Skeletal muscle satellite cell (primary cell): Measurements from ENCODE around the gene MPV17L. TPM values are rescaled to one million over a fixed set of nuclear protein-coding genes. Genes with fewer than 3 reads are reported as not detected.
"Not testable (repeated sequence)": the region's sequence is repeated elsewhere in the genome, so short reads cannot be mapped to it uniquely, and the experiment has no call there.

Experiments
- H3K27me3 ChIP-seq: 2 replicates; pipeline ENCODE4 v1.7.0; 2013; ENCODE audit warnings: low read length; ENCODE audit not compliant: control insufficient read depth, insufficient read depth
- H3K36me3 ChIP-seq: 2 replicates; pipeline ENCODE4 v1.7.0; 2013; ENCODE audit warnings: mild to moderate bottlenecking, control low read depth, low read length; ENCODE audit not compliant: insufficient read depth
- H3K4me1 ChIP-seq: 2 replicates; pipeline ENCODE4 v1.7.0; 2013; ENCODE audit warnings: low read length; ENCODE audit not compliant: control insufficient read depth, insufficient read depth
- H3K4me2 ChIP-seq: 2 replicates; pipeline ENCODE4 v1.7.0; 2013; ENCODE audit warnings: mild to moderate bottlenecking, low read length
- H3K4me3 ChIP-seq: 2 replicates; pipeline ENCODE4 v1.7.0; 2013; ENCODE audit warnings: low read length
- H3K9ac ChIP-seq: 2 replicates; pipeline ENCODE4 v1.7.0; 2013; ENCODE audit warnings: mild to moderate bottlenecking, low read depth, low read length, moderate library complexity
- H3K9me3 ChIP-seq: replicated peaks from 2 replicates; pipeline ENCODE4 v1.7.0; 2013; ENCODE audit warnings: mild to moderate bottlenecking, control low read depth, low read length
- total RNA-seq: library from RNA; depleted of rRNA; stranded (reverse); fragments of >200 nt; gene quantifications from 2 replicates; pipeline ENCODE4 v1.2.3, GENCODE V29; 2012; rRNA removed

MPV17L gene
- 0.66 and 0.76 TPM in 2 replicates for total RNA-seq

- H3K9me3 ChIP-seq, H3K36me3 ChIP-seq, H3K27me3 ChIP-seq, H3K4me1 ChIP-seq: not testable (repeated sequence)
- peak within 1 kb of the TSS; percentile 68 for H3K4me3 ChIP-seq
- H3K9ac ChIP-seq: peak within 1 kb of the TSS; percentile 3
- H3K4me2 ChIP-seq: peak within 1 kb of the TSS; percentile 90
Measured at GRCh38 chr16:15395631-15396508, at the start of gene MPV17L. TSS of gene MPV17L (plus strand) at chr16:15395754. CDS start at chr16:15395898, 144 bp downstream.

GRCh38 chr16:15348721-15349120 lies 46.8 kb upstream of the MPV17L start:
- H3K4me2 ChIP-seq, H3K36me3 ChIP-seq, H3K9ac ChIP-seq, H3K4me3 ChIP-seq, H3K27me3 ChIP-seq, H3K4me1 ChIP-seq, H3K9me3 ChIP-seq: not testable (repeated sequence)

DNA sequence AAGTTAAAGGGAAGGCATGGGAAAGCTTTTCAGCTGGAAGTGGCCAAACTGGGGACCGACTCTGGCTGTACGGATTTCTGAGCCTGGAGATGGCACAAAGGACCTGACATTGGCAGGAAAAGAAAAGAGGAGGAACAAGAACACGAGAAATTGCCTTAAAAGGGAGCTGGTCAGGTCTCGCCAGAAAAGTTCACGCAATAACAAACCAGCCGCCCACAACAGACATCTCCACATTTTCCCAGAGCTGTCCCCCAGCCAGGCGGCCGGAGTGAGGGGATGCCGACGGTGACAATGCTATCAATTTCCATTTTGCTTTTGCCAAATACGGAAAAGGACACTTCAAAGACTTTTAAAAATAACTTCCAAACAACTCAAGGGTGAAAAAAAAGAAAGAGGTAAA lies 44.3 kb upstream of the MPV17L start:
- not testable (repeated sequence) for H3K4me1 ChIP-seq, H3K4me2 ChIP-seq, H3K9me3 ChIP-seq, H3K4me3 ChIP-seq, H3K36me3 ChIP-seq, H3K27me3 ChIP-seq, H3K9ac ChIP-seq

DNA sequence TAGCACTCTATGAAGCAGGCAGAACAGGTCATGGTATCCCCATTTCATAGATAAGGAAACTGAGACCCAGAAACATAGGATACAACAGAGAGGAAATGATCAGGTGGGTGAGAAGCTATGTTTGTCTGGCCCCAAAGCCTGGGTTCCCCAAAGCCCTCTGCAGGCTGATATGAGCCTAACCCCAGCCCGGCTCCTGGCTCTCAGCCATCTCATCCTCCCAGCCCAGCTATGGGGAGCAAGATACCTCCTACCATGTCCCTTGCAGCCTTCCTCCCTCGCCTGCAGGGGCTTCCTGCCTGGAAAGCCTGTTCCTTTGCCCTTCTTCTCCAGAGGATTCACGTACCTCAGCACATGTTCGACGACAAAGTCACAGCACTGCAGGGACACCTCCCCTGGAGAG lies 43.8 kb upstream of the MPV17L start:
- not testable (repeated sequence) for H3K4me3 ChIP-seq, H3K4me1 ChIP-seq, H3K36me3 ChIP-seq, H3K27me3 ChIP-seq, H3K4me2 ChIP-seq, H3K9ac ChIP-seq, H3K9me3 ChIP-seq

DNA sequence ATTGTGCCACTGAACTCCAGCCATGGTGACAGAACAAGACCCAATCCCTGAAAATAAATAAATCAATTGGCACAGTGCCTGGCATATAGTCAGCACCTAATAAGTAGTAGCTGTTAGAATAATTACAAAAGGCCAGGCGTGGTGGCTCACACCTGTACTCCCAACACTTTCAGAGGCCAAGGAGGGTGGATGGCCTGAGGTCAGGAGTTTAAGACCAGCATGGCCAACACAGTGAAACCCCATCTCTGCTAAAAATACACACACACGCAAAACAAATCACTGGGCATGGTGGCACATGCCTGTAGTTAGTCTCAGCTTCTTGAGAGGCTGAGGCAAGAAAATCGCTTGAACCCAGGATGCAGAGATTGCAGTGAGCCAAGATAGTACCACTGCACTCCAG lies 42.7 kb upstream of the MPV17L start:
- not testable (repeated sequence) for H3K9ac ChIP-seq, H3K4me2 ChIP-seq, H3K27me3 ChIP-seq, H3K9me3 ChIP-seq, H3K36me3 ChIP-seq, H3K4me3 ChIP-seq, H3K4me1 ChIP-seq

GRCh38 chr16:15354846-15355245 lies 40.7 kb upstream of the MPV17L start:
- H3K4me2 ChIP-seq, H3K4me1 ChIP-seq, H3K9me3 ChIP-seq, H3K4me3 ChIP-seq, H3K36me3 ChIP-seq, H3K27me3 ChIP-seq, H3K9ac ChIP-seq: not testable (repeated sequence)

- H3K9me3 ChIP-seq, H3K4me3 ChIP-seq, H3K36me3 ChIP-seq, H3K9ac ChIP-seq, H3K27me3 ChIP-seq, H3K4me1 ChIP-seq, H3K4me2 ChIP-seq: not testable (repeated sequence)
Measured at GRCh38 chr16:15357495-15357894, 38.1 kb upstream of the MPV17L start.

GRCh38 chr16:15378194-15378593 lies 17.4 kb upstream of the MPV17L start, which contains the start of gene NPIPA5:
TSS of gene NPIPA5 (minus strand) at chr16:15378294. CDS start at chr16:15378294, 0 bp downstream.
- not testable (repeated sequence) for H3K9ac ChIP-seq, H3K27me3 ChIP-seq, H3K36me3 ChIP-seq, H3K4me2 ChIP-seq, H3K9me3 ChIP-seq, H3K4me1 ChIP-seq, H3K4me3 ChIP-seq

- H3K27me3 ChIP-seq, H3K9ac ChIP-seq, H3K4me1 ChIP-seq, H3K4me2 ChIP-seq, H3K36me3 ChIP-seq, H3K9me3 ChIP-seq, H3K4me3 ChIP-seq: not testable (repeated sequence)
Measured at GRCh38 chr16:15382810-15383209, 12.7 kb upstream of the MPV17L start.

DNA sequence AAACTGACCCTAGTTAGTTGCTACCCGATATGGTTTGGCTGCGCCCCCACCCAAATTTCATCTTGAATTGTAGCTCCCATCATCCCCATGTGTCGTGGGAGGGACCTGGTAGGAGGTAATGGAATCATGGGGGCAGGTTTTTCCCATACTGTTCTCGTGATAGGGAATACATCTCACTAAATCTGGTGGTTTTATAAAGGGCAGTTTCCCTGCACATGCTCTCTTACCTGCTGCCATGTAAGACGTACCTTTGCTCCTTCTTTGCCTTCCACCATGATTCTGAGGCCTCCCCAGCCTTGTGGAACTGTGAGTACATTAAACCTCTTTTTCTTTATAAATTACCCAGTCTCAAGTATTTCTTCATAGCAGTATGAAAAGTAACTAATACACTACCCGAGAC lies 7.5 kb upstream of the MPV17L start:
- H3K4me1 ChIP-seq, H3K9ac ChIP-seq, H3K4me3 ChIP-seq, H3K4me2 ChIP-seq, H3K27me3 ChIP-seq, H3K9me3 ChIP-seq, H3K36me3 ChIP-seq: not testable (repeated sequence)

- H3K4me2 ChIP-seq: not testable (repeated sequence)
Measured at GRCh38 chr16:15389916-15390315, 5.6 kb upstream of the MPV17L start.

DNA sequence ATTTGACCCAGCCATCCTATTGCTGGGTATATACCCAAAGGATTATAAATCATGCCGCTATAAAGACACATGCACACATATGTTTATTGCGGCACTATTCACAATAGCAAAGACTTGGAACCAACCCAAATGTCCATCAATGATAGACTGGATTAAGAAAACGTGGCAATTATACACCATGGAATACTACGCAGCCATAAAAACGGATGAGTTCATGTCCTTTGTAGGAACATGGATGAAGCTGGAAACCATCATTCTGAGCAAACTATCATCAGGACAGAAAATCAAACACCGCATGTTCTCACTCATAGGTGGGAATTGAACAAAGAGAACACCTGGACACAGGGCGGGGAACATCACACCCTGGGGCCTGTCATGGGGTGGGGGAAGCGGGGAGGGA lies 2.5 kb upstream of the MPV17L start:
- H3K27me3 ChIP-seq, H3K9ac ChIP-seq, H3K4me2 ChIP-seq, H3K4me1 ChIP-seq, H3K36me3 ChIP-seq, H3K4me3 ChIP-seq, H3K9me3 ChIP-seq: not testable (repeated sequence)

More at GRCh38 chr16:15389916-15390315, 5.6 kb upstream of the MPV17L start:
- not testable (repeated sequence) for H3K4me3 ChIP-seq, H3K9ac ChIP-seq, H3K4me1 ChIP-seq, H3K9me3 ChIP-seq, H3K27me3 ChIP-seq, H3K36me3 ChIP-seq
